ENCODE data around the gene CDK19. TPM values are rescaled to one million over a fixed set of nuclear protein-coding genes. Genes with fewer than 3 reads are reported as not detected.

The CDK19 gene
- polyA plus RNA-seq, 1 of the 3 experiments (the other 2 are of a cell fraction), result 6.5 TPM

DNA sequence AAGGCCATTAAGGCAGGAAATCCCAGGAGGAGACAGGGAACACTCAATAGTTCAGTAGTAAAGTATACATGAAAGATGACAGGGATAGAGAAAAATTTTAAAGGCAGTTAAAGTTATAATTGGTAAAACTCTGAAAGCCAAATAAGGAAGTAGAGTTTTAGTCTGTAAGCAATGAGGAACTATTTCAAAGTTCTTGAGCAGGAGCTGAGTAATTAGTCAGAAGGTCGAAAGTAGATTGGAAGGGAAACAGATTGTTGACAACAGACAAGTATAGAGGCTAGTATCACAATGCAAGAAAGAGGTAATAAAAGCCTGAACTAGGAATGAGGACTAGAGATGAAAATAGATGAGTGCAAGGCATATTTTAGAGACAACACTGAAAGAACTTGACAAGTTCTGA lies 150.3 kb downstream of the CDK19 start:
- CTCF ChIA-PET, result no interaction called here

More for the DNA sequence above, 150.3 kb downstream of the CDK19 start:
- Histone ChIP-seq H4K20me1 (ENCODE audit: insufficient read depth) (no peaks in the 10 kb centered on the region), H3K27me3 (ENCODE audit: insufficient read depth) (no peaks in the 10 kb centered on the region), H3K9me2 (no peaks in the 10 kb centered on the region), H3K79me2 (ENCODE audit: insufficient read depth) (0 out of 2 replicates have a peak, but pooled peaks cover 3% of the 10 kb centered on the region), H3K36me3 (replicated peaks in 1 of 2; ENCODE audit: control insufficient read depth in 1 of 2, insufficient read depth in 2 of 2, low read length in 1 of 2) (peaks cover 0 to 11% of the 10 kb centered on the region in 2 experiments), H3K4me3 (ENCODE audit: low read depth in 2 of 2, low read length in 1 of 2) (no peak overlapping the region), H3K9me3 (no peaks in the 10 kb centered on the region), H3K27ac (ENCODE audit: low read depth in 2 of 2, low read length in 1 of 2) (no peak overlapping the region), H3K9ac (no peak overlapping the region), H3F3A (replicated peaks; ENCODE audit: insufficient read depth) (peaks cover 6% of the 10 kb centered on the region), H3K4me2 (no peak overlapping the region), H2AFZ (ENCODE audit: low read depth) (no peak overlapping the region), H3K4me1 (ENCODE audit: control insufficient read depth in 1 of 2, insufficient read depth in 2 of 2, low read depth in 1 of 2, low read length in 1 of 2) (peaks cover 0 to 9% of the 10 kb centered on the region in 2 experiments; a peak in 1 of 4 replicates)
- TF ChIP-seq TEAD4 (IDR thresholded peaks at IDR 0.05; ENCODE audit: borderline replicate concordance, insufficient read depth) (no peak), FOSL2 (IDR thresholded peaks at IDR 0.05; ENCODE audit: borderline replicate concordance, low read depth) (no peak), JUND (IDR thresholded peaks at IDR 0.05) (no peak), RFX5 (IDR thresholded peaks at IDR 0.05; ENCODE audit: low read length) (no peak), FOXM1 (IDR thresholded peaks at IDR 0.05; ENCODE audit: low read depth) (no peak), TAF1 (IDR thresholded peaks at IDR 0.05; ENCODE audit: borderline replicate concordance, low read depth, low read length) (no peak), EZH2phosphoT487 (IDR thresholded peaks at IDR 0.05; ENCODE audit: borderline replicate concordance, low read depth) (no peak), SIN3A (IDR thresholded peaks at IDR 0.05; ENCODE audit: borderline replicate concordance, low read depth, low read length) (no peak), RXRA (IDR thresholded peaks at IDR 0.05; ENCODE audit: borderline replicate concordance, low read depth) (no peak), MXI1 (IDR thresholded peaks at IDR 0.05; ENCODE audit: low read depth, low read length) (no peak), POLR2AphosphoS5 (IDR thresholded peaks at IDR 0.05; ENCODE audit: low read depth, low read length) (no peak), MEF2A (IDR thresholded peaks at IDR 0.05; ENCODE audit: borderline replicate concordance, low read depth) (no peak), CHD2 (IDR thresholded peaks at IDR 0.05; ENCODE audit: low read length, partially characterized antibody) (no peak)
- TF ChIP-seq, protein P1, sequence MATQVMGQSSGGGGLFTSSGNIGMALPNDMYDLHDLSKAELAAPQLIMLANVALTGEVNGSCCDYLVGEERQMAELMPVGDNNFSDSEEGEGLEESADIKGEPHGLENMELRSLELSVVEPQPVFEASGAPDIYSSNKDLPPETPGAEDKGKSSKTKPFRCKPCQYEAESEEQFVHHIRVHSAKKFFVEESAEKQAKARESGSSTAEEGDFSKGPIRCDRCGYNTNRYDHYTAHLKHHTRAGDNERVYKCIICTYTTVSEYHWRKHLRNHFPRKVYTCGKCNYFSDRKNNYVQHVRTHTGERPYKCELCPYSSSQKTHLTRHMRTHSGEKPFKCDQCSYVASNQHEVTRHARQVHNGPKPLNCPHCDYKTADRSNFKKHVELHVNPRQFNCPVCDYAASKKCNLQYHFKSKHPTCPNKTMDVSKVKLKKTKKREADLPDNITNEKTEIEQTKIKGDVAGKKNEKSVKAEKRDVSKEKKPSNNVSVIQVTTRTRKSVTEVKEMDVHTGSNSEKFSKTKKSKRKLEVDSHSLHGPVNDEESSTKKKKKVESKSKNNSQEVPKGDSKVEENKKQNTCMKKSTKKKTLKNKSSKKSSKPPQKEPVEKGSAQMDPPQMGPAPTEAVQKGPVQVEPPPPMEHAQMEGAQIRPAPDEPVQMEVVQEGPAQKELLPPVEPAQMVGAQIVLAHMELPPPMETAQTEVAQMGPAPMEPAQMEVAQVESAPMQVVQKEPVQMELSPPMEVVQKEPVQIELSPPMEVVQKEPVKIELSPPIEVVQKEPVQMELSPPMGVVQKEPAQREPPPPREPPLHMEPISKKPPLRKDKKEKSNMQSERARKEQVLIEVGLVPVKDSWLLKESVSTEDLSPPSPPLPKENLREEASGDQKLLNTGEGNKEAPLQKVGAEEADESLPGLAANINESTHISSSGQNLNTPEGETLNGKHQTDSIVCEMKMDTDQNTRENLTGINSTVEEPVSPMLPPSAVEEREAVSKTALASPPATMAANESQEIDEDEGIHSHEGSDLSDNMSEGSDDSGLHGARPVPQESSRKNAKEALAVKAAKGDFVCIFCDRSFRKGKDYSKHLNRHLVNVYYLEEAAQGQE (IDR thresholded peaks at IDR 0.05; ENCODE audit: low read depth, low read length), result no peak
- TF ChIP-seq, protein P2, sequence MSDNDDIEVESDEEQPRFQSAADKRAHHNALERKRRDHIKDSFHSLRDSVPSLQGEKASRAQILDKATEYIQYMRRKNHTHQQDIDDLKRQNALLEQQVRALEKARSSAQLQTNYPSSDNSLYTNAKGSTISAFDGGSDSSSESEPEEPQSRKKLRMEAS (IDR thresholded peaks at IDR 0.05; ENCODE audit: low read depth), result no peak
- TF ChIP-seq, protein P3, sequence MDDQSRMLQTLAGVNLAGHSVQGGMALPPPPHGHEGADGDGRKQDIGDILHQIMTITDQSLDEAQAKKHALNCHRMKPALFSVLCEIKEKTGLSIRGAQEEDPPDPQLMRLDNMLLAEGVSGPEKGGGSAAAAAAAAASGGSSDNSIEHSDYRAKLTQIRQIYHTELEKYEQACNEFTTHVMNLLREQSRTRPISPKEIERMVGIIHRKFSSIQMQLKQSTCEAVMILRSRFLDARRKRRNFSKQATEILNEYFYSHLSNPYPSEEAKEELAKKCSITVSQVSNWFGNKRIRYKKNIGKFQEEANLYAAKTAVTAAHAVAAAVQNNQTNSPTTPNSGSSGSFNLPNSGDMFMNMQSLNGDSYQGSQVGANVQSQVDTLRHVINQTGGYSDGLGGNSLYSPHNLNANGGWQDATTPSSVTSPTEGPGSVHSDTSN (IDR thresholded peaks at IDR 0.05), result no peak
- WGBS (ENCODE audit: low lambda C conversion rate), result 76% methylated on average over 1 of the region's 1 CpG
- DNase-seq, result no peak
- POLR2A ChIA-PET, result no interaction called here

Data from SK-N-SH (cell line).